ENCODE results near the gene TIMP2.

The TIMP2 gene

GRCh38 chr17:78836420-78837021, 88.7 kb downstream of the TIMP2 start:
- no peak for DNase-seq (ENCODE audit: low read depth in 2 of 2)

- DNase-seq (ENCODE audit: low read depth in 2 of 2): no peak
These were observed 90.6 kb downstream of the TIMP2 start for GRCh38 chr17:78834571-78834970.

GRCh38 chr17:78832541-78832810, 92.7 kb downstream of the TIMP2 start:
- DNase-seq (ENCODE audit: low read depth in 2 of 2): no peak

DNA sequence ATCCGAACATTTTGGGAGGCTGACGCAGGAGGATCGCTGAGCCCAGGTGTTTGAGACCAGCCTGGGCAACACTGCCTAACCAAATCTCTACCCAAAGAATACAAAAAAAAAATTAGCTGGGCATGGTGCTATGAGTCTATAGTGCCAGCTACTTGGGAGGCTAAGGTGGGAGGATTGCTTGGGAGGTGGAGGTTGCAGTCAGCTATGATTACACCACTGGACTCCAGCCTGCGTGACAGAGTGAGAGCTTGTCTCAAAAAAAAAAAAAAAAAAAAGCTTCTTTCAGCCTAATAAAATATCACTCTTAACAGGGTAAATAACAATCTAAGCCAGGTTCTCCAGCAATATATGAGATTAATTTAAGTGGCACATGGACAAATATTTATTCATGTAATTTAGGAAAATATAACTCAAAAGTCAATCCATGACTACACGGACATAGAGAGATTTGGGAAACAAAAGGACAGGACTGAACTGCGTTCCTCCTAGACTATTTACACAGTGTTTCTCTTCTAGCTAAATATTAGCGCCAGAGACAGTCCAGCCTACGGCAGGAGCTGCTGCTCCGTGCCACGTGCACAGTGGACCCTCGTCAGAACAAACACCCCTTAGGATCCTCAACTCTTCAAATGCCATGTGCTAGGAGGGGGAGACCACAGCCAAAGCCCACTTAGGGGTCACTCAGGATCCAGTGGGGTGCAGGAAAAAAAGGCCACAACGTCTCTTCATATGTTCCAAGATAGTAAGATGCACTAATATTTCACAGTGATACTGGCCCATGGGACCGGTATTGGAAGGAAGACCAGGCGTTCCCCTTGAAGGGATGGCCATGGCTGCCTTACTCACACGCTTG, 93.3 kb downstream of the TIMP2 start:
- DNase-seq (ENCODE audit: low read depth in 2 of 2): no peak

- no peak for DNase-seq (ENCODE audit: low read depth in 2 of 2)
These were observed 95.7 kb downstream of the TIMP2 start for GRCh38 chr17:78829477-78829876.

GRCh38 chr17:78828470-78829185, 96.6 kb downstream of the TIMP2 start:
- no peak for DNase-seq (ENCODE audit: low read depth in 2 of 2)

DNA sequence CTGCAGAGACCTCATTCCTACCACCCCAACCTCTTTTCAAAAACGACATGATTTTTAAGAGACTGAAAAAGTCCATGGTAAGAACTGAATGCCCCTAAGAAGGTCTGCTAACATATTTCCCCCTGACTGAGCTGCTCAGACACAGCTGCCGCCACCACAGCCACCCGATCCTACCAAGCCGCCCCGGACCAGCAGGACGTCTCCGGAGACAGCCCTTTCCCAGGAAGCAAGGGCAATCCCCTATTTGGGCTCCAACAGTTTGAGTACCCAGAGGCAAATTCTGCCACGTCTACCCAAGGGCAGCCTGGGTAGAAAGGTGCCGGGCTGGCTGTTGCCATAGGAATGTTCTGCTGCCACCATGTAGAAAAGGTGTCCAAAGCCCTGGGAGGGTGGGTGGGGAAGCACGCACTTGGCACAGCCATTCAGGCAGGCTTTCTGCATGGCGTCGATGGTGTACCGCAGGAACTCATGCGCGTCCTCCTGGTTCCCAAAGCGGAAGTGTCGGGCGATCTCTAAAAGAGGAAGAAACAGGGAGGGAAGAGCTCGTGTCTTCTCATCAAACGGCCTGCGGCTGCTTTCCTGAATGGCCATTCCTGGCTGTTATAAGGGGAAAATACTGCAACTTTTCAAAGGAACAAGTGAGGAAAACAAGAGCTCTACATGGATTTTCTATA, 98.2 kb downstream of the TIMP2 start:
- DNase-seq (ENCODE audit: low read depth in 2 of 2): no peak

DNA sequence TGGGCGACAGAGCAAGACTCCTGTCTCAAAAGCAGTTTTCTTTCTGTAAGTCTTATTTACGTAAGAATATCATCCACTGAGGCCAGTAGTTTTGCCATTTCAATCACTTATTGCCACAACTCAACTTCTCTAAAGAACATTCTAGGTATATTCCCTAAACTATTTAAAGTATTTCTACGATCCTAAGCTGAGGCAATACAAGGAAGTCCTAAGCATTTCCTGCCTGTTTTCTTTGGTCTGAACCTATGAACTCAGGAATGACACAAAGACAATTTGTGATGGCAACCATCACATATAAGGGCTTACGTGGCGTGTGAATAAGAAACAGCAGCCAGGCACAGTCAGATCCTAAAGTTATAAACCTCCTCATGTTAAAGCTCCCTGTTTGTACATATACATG, 98.8 kb downstream of the TIMP2 start:
- no peak for DNase-seq (ENCODE audit: low read depth in 2 of 2)

DNA sequence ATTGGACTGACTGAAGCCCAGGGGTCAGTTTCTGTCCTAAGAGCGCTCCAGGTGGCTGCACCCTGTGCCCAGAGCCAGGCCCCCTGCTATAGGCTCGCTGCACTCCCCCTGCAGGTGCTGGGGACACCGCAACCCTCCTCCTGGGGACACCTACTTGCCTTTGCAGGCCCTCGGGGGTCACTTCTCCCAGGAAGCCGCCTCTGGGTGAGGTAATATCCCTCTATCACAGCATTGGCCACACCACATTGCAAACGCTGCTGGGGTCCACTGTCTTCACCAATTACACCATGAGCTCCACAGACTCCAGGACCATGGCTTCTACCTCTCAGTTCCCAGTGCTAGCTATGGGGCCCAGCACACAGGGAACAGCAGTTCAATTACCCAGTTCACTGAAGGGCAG, 99.5 kb downstream of the TIMP2 start:
- no peak for DNase-seq (ENCODE audit: low read depth in 2 of 2)

DNA sequence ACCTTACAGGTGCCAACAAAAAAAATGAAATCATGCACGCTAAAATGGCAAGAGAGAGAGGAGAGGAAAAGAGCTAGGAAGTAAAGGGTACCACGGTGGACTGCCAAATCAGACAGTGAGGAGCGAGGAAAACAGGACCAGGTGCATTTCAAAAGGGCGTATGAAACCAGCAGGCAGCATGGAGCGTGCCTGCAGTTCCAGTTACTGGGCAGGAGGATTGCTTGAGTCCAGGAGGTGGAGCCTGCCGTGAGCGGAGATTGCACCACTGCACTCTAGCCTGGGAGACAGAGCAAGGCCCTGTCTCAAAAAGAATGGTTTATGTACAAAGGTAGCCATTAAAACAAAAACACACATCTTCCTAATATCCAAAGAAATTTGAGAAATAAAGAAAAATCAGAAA, 100.9 kb downstream of the TIMP2 start:
- DNase-seq (ENCODE audit: low read depth in 2 of 2): no peak

DNA sequence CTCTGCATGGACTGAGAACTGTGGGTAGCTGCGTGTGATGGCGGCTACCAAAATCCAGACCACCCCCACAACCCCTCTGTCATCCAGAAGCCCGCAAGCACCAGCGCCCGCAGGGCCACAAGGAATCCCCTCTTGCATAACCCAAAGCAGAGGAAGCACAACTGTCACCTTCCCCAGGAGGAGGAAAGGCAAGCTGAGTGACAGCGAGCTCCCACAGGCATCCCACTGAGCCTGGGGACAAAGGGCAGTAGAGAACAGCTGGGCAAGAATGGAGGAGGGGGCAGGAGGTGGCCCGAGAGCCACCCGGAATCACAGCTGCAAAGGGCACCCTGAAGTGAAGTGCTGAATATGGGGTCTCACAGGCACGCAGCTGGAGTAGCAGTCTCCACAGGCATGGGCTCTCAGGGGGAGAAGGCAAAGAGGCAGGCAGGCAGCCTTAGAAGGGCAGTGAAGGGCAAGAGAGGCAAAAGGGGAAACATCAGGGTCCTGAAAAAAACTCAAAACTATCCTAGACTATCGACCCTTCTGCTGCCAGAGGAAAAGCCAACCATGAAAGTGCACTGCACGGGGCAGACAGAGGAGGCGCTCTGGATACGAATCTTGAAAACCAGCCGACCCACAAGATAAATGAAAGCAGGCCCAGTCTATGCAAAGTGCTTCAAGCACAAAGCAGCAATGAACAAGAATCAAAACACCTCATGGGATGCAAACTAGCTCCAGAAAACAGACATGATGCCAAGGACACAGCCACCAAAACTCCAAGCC, 101.7 kb downstream of the TIMP2 start:
- no peak for DNase-seq (ENCODE audit: low read depth in 2 of 2)

DNA sequence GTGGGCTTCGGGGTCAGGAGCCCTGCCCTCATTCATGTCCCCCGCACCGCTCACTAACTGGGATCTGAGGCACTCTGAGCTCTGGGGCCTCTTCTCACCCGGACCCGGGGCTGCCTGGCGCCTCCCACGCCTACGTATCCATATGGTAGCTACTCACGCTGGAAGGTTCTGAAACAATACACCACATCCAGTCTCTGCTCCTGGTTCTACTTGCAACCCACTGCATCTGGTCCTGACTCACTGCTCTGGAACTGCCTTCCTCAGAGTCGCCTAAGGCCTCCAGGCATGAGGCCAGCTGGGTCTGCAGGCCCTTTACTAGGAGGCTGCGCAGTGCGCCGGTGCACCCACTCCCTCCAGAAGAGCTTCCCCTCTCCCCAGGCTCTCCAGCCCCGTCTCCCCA, 102.6 kb downstream of the TIMP2 start:
- DNase-seq (ENCODE audit: low read depth in 2 of 2): no peak

- no peak for DNase-seq (ENCODE audit: low read depth in 2 of 2)
These were observed 103.2 kb downstream of the TIMP2 start for GRCh38 chr17:78821961-78822360.

DNA sequence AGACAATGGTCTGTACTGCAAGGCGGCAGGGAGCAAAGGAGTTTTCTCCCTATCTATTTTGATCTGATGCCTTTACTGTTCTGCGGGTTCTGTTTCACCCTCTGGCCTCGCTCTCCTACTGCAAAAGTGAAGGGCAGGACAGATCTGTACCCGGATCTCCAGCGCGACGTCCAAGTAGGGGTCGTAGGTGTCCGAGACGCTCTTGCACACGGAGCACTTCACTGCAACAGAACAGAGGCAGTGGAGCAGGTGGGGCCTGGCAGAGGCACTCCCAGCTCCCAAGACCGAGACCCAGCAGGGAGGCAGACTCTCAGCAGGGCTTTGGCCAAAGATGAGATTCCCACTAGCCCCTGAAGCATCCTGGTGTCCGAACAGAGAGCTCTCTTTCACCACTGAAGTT, 104.3 kb downstream of the TIMP2 start:
- DNase-seq (ENCODE audit: low read depth in 2 of 2): no peak

- no peak for DNase-seq (ENCODE audit: low read depth in 2 of 2)
These were observed 105.1 kb downstream of the TIMP2 start for GRCh38 chr17:78819806-78820792.

- no peak for DNase-seq (ENCODE audit: low read depth in 2 of 2)
These were observed 105.8 kb downstream of the TIMP2 start for GRCh38 chr17:78819402-78819801.

- no peak for DNase-seq (ENCODE audit: low read depth in 2 of 2)
These were observed 106.3 kb downstream of the TIMP2 start for GRCh38 chr17:78818932-78819331.

- DNase-seq (ENCODE audit: low read depth in 2 of 2): no peak
These were observed 106.9 kb downstream of the TIMP2 start for GRCh38 chr17:78818152-78818846.

DNA sequence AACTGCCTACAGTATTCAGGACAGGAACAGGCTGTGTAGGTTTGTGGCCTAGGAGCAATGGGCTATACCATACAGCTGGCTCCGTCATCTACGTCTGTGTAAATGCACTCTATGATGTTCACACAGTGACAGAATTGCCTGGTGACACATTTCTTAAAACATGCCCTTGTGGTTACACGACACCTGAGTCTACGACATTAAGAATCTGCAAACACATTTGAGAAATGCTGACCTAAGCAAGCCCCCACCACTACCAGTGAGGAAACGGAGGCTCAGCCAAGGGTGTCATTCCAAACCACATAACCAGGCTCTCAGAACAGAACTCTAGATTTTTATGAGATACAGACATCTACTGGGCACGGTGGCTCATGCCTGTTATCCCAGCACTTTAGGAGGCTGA, 108.1 kb downstream of the TIMP2 start:
- no peak for DNase-seq (ENCODE audit: low read depth in 2 of 2)

GRCh38 chr17:78815696-78816095, 109.5 kb downstream of the TIMP2 start:
- no peak for DNase-seq (ENCODE audit: low read depth in 2 of 2)

All from stimulated activated CD4-positive, alpha-beta T cell treated with anti-CD3 and anti-CD28 coated beads, Interleukin-12 subunit alpha, Interleukin-12 subunit beta, amount 100 ng/mL, for 24 hours (primary cell).